Measurements from ENCODE around the gene ZC3H4.

Gene ZC3H4

DNA sequence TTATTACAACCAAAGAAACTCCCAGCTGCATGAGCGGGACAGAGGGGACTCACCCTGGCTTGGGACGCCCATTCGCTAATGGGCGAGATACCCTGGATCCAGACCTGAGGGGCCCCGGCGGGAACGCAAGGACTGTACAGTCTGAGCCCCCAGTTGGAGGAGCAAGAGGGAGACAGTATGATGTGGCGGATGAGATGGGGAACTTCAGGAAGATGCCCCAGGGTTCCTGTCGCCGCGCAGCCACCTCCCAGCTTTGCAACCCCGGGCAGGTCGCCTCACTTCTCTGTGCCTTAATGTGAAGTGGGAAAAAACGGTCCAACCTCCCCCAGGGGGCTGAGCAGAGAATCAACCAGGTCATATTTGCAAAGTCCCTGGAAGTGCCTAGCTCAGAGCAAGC is 91.4 kb downstream of the ZC3H4 start:
- peaks cover 11% of the 10 kb centered on the region for H3K4me1 ChIP-seq (ENCODE audit: low read depth, poor library complexity, severe bottlenecking)
- no peak overlapping the region for H3K9ac ChIP-seq
- no peak overlapping the region for H3K4me2 ChIP-seq
- H3K4me3 ChIP-seq (IDR thresholded peaks at IDR 0.05; ENCODE audit: insufficient read depth, low read depth, low read length), result no peak overlapping the region
- TF ChIP-seq, protein P1, sequence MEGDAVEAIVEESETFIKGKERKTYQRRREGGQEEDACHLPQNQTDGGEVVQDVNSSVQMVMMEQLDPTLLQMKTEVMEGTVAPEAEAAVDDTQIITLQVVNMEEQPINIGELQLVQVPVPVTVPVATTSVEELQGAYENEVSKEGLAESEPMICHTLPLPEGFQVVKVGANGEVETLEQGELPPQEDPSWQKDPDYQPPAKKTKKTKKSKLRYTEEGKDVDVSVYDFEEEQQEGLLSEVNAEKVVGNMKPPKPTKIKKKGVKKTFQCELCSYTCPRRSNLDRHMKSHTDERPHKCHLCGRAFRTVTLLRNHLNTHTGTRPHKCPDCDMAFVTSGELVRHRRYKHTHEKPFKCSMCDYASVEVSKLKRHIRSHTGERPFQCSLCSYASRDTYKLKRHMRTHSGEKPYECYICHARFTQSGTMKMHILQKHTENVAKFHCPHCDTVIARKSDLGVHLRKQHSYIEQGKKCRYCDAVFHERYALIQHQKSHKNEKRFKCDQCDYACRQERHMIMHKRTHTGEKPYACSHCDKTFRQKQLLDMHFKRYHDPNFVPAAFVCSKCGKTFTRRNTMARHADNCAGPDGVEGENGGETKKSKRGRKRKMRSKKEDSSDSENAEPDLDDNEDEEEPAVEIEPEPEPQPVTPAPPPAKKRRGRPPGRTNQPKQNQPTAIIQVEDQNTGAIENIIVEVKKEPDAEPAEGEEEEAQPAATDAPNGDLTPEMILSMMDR (conservative IDR thresholded peaks at IDR 0.05; ENCODE audit: low read depth, low read length), result no peak
- no peaks in the 10 kb centered on the region for H3K79me2 ChIP-seq (ENCODE audit: insufficient read depth, low read depth)
- no peaks in the 10 kb centered on the region for H3K36me3 ChIP-seq (ENCODE audit: insufficient read depth)
- H3K27ac ChIP-seq, result no peak overlapping the region
- no peak overlapping the region for H2AFZ ChIP-seq (ENCODE audit: low read depth)
- no peaks in the 10 kb centered on the region for H4K20me1 ChIP-seq (ENCODE audit: insufficient read depth)
- H3K27me3 ChIP-seq (ENCODE audit: insufficient read depth, low read depth), result peaks cover 62% of the 10 kb centered on the region

DNA sequence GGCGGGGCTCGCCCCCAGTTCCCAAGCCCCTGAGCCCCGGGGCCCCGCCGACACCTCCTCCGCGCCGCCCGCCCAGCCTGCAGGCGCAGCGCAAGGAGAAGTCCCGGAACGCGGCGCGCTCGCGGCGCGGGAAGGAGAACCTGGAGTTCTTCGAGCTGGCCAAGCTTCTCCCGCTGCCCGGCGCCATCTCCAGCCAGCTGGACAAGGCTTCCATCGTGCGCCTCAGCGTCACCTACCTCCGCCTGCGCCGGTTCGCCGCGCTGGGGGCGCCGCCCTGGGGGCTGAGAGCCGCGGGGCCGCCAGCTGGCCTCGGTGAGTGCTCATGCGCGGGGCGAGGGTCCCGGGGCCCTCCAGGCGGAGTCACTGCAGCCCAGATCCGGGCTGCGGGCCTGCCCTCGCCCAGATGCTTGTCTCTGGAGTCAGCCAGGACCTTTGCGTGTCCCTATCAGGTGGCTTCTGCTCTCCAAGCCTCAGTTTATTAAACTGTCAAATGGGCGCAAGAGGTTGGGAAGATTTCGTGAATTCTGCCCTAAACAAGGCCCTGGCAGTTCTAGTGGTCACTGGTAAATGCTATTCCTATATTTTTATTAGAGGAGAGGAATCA is 91.9 kb downstream of the ZC3H4 start:
- no peak overlapping the region for H3K4me3 ChIP-seq (IDR thresholded peaks at IDR 0.05; ENCODE audit: insufficient read depth, low read depth, low read length)

DNA sequence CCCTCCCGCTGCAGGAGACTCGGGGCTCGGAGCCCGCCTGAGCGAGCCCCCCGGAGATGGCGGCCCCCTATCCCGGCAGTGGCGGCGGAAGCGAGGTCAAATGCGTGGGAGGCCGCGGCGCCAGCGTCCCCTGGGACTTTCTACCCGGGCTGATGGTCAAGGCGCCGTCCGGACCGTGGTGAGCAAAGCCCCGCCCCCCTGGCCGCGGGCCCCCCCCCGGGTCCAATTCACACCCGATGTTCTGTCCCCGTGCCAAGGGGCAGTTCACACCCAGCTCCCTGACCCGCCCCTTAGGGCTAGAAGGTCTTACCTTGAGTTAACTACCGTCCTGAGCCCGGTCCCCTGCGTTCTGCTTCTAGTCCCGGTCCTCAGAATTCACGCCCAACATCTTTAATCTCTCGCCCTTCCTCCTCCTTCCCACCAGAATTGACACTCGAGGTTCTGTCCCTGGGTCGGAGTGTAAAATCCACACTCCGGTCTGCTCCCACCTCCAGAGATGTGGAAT is 92.5 kb downstream of the ZC3H4 start:
- H3K4me1 ChIP-seq (ENCODE audit: low read depth, poor library complexity, severe bottlenecking), result peaks cover 11% of the 10 kb centered on the region
- no peak overlapping the region for H2AFZ ChIP-seq (ENCODE audit: low read depth)
- H3K27ac ChIP-seq, result no peak overlapping the region
- no peaks in the 10 kb centered on the region for H4K20me1 ChIP-seq (ENCODE audit: insufficient read depth)
- no peaks in the 10 kb centered on the region for H3K79me2 ChIP-seq (ENCODE audit: insufficient read depth, low read depth)
- H3K4me2 ChIP-seq, result no peak overlapping the region; the same call in 1 of the 2 replicates
- H3K4me3 ChIP-seq (IDR thresholded peaks at IDR 0.05; ENCODE audit: insufficient read depth, low read depth, low read length), result no peak overlapping the region
- no peaks in the 10 kb centered on the region for H3K36me3 ChIP-seq (ENCODE audit: insufficient read depth)
- no peak overlapping the region for H3K9ac ChIP-seq
- H3K27me3 ChIP-seq (ENCODE audit: insufficient read depth, low read depth), result peaks cover 55% of the 10 kb centered on the region
- TF ChIP-seq, protein P1 (conservative IDR thresholded peaks at IDR 0.05; ENCODE audit: low read depth, low read length), result no peak

More for the DNA sequence above, 91.9 kb downstream of the ZC3H4 start:
- Histone ChIP-seq H3K27ac (no peak overlapping the region), H4K20me1 (ENCODE audit: insufficient read depth) (no peaks in the 10 kb centered on the region), H3K4me1 (ENCODE audit: low read depth, poor library complexity, severe bottlenecking) (peaks cover 11% of the 10 kb centered on the region), H3K27me3 (ENCODE audit: insufficient read depth, low read depth) (peaks cover 59% of the 10 kb centered on the region), H3K9ac (no peak overlapping the region), H3K4me2 (no peak overlapping the region), H3K36me3 (ENCODE audit: insufficient read depth) (no peaks in the 10 kb centered on the region), H2AFZ (ENCODE audit: low read depth) (no peak overlapping the region), H3K79me2 (ENCODE audit: insufficient read depth, low read depth) (no peaks in the 10 kb centered on the region)
- TF ChIP-seq, protein P1 (conservative IDR thresholded peaks at IDR 0.05; ENCODE audit: low read depth, low read length), result no peak

DNA sequence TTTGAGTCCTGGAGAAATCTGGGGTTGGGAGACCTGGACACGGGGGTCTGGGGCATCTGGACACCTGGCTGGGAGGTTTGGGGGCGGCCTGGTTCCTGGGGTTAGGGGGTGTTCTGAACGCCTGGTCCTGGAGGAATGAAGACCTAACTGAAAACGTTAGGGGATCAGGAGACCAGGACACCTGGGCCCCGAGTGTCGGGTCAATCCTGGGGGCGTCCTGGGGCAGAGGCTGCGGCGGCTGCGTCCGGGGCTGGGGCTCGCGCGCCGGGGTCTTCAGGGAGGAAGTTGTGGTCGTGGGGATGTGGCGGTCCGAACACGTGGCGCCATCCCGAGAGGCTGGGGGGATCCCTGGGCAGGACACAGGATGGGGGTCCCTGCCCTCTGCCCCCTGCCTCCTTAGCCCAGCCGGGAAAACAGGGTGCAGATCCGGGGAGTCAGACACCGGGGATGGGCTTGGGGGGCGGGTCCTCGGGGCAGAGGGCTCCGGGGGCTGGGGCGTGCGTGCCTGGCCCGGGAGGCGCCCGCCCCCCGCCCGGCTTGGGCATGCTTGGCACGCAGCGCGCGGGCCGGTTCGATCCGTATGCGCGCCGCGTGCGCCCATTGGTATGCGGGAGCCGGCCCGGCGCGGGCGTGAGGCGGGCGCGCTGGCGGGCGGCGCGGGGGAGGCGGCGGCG is 93.3 kb downstream of the ZC3H4 start:
- H3K27me3 ChIP-seq (ENCODE audit: insufficient read depth, low read depth), result peaks cover 48% of the 10 kb centered on the region
- H3K4me3 ChIP-seq (IDR thresholded peaks at IDR 0.05; ENCODE audit: insufficient read depth, low read depth, low read length), result no peak overlapping the region
- no peak overlapping the region for H2AFZ ChIP-seq (ENCODE audit: low read depth)
- peaks cover 11% of the 10 kb centered on the region for H3K4me1 ChIP-seq (ENCODE audit: low read depth, poor library complexity, severe bottlenecking)
- H3K79me2 ChIP-seq (ENCODE audit: insufficient read depth, low read depth), result no peaks in the 10 kb centered on the region
- H3K27ac ChIP-seq, result no peak overlapping the region
- TF ChIP-seq, protein P1 (conservative IDR thresholded peaks at IDR 0.05; ENCODE audit: low read depth, low read length), result no peak
- no peak overlapping the region for H3K4me2 ChIP-seq
- H4K20me1 ChIP-seq (ENCODE audit: insufficient read depth), result no peaks in the 10 kb centered on the region
- no peaks in the 10 kb centered on the region for H3K36me3 ChIP-seq (ENCODE audit: insufficient read depth)
- H3K9ac ChIP-seq, result no peak overlapping the region
